ENCODE data around the gene CDK11A. TPM values are rescaled to one million over a fixed set of nuclear protein-coding genes. Genes with fewer than 3 reads are reported as not detected.
"Not testable (repeated sequence)": the region's sequence is repeated elsewhere in the genome, so short reads cannot be mapped to it uniquely, and the experiment has no call there.

Gene CDK11A
- total and polyA plus RNA-seq, 5 donors from 2014 or later = 10.2 to 212 (median 15.6) TPM

DNA sequence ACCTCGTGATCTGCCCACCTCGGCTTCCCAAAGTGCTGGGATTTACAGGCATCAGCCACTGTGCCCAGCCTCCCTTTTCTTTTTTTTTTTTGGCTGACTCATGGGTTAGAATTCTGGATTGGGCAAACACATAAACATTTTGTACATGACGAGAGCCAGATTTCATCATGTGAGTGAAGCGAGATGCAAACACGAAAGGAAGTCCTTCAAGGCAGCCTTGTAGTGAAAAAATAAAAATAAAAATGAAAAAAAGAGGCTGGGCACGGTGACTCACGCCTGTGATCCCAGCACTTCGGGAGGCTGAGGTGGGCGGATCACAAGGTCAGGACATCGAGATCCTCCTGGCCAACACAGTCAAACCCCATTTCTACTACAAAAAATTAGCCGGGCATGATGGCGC, 16.9 kb upstream of the CDK11A start:
- not testable (repeated sequence) for H3K27ac Mint-ChIP-seq; H3K36me3 Mint-ChIP-seq; ATAC-seq (ENCODE audit: low read depth in 2 of 2); H3K36me3 ChIP-seq (ENCODE audit: control insufficient read depth, insufficient read depth, low read length); H3K9me3 Mint-ChIP-seq; H3K9me3 ChIP-seq (ENCODE audit: control insufficient read depth in 2 of 2, low read length in 2 of 2); H3K27ac ChIP-seq (ENCODE audit: insufficient read depth, low read length, poor library complexity, severe bottlenecking); H3K27me3 ChIP-seq (ENCODE audit: control insufficient read depth, insufficient read depth, low read length); H3K4me1 ChIP-seq (ENCODE audit: control insufficient read depth, insufficient read depth, low read length, poor library complexity, severe bottlenecking); H3K4me3 ChIP-seq (ENCODE audit: low read depth, low read length); DNase-seq; H3K4me1 Mint-ChIP-seq; H3K27me3 Mint-ChIP-seq
- peak overlapping the region in 1 of 4 donors; percentile 25 for H3K4me3 Mint-ChIP-seq

DNA sequence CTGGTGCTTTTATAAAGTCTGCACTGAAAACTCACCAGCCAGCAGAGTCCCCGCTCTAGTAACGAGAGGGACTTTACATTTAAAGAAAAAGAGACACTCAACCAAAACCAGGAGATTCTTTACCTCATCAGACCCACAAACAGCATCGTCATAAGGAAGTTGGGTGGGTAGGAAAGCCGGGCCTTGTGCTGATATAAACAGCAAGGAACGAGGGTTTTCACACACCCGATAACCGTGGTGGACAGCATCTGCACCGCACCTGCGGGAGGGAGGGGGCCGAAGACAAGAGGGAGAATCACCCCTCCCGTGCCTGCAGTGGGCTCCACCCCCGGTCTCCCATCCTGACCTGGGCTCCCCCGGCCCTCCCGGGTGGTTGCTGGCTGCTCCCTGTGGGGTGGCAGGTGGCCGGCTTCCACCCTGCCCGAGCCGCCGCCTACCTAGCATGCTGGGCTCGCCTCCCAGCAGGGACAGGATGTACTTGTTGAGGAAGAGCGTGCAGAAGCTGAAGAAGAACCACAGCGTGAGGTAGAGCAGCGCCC, 14.7 kb upstream of the CDK11A start:
- H3K4me3 Mint-ChIP-seq; H3K4me3 ChIP-seq (ENCODE audit: low read depth, low read length); H3K4me1 ChIP-seq (ENCODE audit: control insufficient read depth, insufficient read depth, low read length, poor library complexity, severe bottlenecking); H3K27ac ChIP-seq (ENCODE audit: insufficient read depth, low read length, poor library complexity, severe bottlenecking); H3K27me3 ChIP-seq (ENCODE audit: control insufficient read depth, insufficient read depth, low read length); H3K9me3 ChIP-seq (ENCODE audit: control insufficient read depth in 2 of 2, low read length in 2 of 2); H3K36me3 ChIP-seq (ENCODE audit: control insufficient read depth, insufficient read depth, low read length); H3K9me3 Mint-ChIP-seq; H3K36me3 Mint-ChIP-seq; DNase-seq; H3K27me3 Mint-ChIP-seq; H3K27ac Mint-ChIP-seq; H3K4me1 Mint-ChIP-seq: not testable (repeated sequence)
- ATAC-seq (ENCODE audit: low read depth in 2 of 2) = peak in 1 of 2 donors; percentile 25

DNA sequence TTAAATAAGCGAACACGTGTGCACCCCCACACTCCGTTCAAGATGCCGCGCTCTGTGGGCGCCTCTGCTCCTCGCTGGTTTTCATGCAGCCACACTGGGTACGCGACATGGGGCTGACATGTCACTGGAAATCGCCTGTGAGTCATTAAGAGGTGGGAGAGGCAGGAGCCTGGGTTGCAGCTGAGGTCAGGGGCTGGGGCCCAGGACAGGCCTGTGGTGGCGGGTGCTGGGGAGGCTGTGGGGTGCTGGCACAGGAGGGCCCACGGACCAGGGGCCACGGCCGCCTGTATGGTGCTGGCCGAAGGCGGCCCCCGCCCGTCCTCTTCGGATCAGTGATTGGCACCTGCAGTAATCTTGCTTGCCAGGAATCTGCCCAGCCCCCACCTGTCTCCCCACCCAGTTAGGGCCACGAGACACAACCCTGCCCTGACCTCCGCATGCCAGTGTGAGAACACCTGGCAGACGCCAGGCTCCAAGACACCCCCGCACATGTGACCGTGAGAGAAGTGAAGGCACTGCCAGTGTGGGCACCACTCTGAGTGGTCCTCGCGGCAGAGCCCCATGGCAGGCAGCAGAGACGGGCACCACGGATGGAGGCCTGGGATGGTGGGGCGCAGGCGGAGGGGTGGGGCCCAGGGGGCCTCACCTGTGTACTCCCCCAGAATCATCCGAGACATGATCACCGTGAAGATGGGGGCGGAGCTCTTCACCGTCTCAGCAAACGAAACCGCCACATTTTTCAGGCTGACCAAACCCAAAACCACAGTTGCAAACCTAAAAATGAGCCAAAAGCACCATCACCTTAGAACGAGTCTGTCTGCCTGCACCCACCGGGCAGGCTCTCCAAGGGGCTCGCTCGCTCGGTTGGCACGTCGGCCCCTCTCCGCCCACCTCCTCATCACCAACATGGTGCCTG, 13.8 kb upstream of the CDK11A start:
- H3K27ac Mint-ChIP-seq = not testable (repeated sequence)
- peak in 1 of 2 donors; percentile 12 for ATAC-seq (ENCODE audit: low read depth in 2 of 2)

DNA sequence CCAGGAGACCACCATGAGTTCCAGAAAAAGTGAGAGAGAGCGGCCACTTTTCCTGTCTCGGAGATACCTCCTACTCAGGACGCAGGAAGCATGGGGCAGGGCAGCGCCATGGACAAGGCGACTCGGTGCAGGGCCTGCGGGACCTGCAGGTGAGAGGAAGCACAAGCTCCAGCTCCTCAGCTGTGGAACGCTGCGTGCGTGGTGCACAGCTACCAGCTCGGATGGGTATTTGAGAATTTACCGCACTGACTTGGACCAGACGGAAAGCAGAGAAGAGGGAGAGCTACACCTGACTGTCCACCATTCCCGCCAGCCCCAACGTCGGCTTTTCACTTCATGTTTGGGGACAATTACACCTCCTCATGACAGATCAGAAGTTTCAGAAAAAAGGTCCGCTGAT, 8.2 kb upstream of the CDK11A start:
- Histone ChIP-seq H3K27ac (ENCODE audit: insufficient read depth, low read length, poor library complexity, severe bottlenecking) (no peak overlapping the region), H3K4me1 (ENCODE audit: control insufficient read depth, insufficient read depth, low read length, poor library complexity, severe bottlenecking) (peaks cover 13% of the 10 kb centered on the region), H3K27me3 (ENCODE audit: control insufficient read depth, insufficient read depth, low read length) (no peaks in the 10 kb centered on the region), H3K4me3 (ENCODE audit: low read depth, low read length) (no peak overlapping the region), H3K9me3 (ENCODE audit: control insufficient read depth in 2 of 2, low read length in 2 of 2) (no peaks in the 10 kb centered on the region), H3K36me3 (ENCODE audit: control insufficient read depth, insufficient read depth, low read length) (peaks cover 25% of the 10 kb centered on the region)
- peak overlapping the region in 1 of 4 donors; percentile 68 for H3K4me3 Mint-ChIP-seq
- no peak overlapping the region for H3K27ac Mint-ChIP-seq
- ATAC-seq (ENCODE audit: low read depth in 2 of 2) = no peak
- H3K4me1 Mint-ChIP-seq = peaks cover 6 to 13% (median 11%) of the 10 kb centered on the region in 4 donors
- no peak for DNase-seq
- no peaks in the 10 kb centered on the region for H3K27me3 Mint-ChIP-seq
- H3K9me3 Mint-ChIP-seq = no peaks in the 10 kb centered on the region
- H3K36me3 Mint-ChIP-seq = peaks cover 12% of the 10 kb centered on the region

More for the DNA sequence above, 13.8 kb upstream of the CDK11A start:
- not testable (repeated sequence) for H3K4me3 Mint-ChIP-seq; H3K36me3 Mint-ChIP-seq; DNase-seq; H3K27ac ChIP-seq (ENCODE audit: insufficient read depth, low read length, poor library complexity, severe bottlenecking); H3K9me3 Mint-ChIP-seq; H3K9me3 ChIP-seq (ENCODE audit: control insufficient read depth in 2 of 2, low read length in 2 of 2); H3K27me3 ChIP-seq (ENCODE audit: control insufficient read depth, insufficient read depth, low read length); H3K27me3 Mint-ChIP-seq; H3K36me3 ChIP-seq (ENCODE audit: control insufficient read depth, insufficient read depth, low read length); H3K4me1 Mint-ChIP-seq; H3K4me1 ChIP-seq (ENCODE audit: control insufficient read depth, insufficient read depth, low read length, poor library complexity, severe bottlenecking); H3K4me3 ChIP-seq (ENCODE audit: low read depth, low read length)

DNA sequence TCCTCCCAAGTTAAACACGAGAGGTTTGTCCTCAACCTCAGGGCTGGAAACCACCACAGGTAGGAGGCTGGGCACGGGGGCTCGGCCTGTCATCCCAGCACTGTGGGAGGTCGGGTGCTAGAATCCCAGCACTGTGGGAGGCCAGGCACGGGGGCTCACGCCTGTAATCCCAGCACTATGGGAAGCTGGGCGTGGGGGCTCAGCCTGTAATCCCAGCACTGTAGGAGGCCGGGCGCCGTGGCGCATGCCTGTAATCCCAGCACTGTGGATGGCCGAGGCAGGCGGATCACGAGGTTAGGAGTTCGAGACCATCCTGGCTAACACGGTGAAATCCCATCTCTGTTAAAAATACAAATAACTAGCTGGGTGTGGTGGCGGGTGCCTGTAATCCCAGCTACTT, 6.7 kb upstream of the CDK11A start:
- no peaks in the 10 kb centered on the region for H3K27me3 Mint-ChIP-seq
- no peak overlapping the region for H3K4me3 Mint-ChIP-seq
- DNase-seq = no peak
- peaks cover 12% of the 10 kb centered on the region for H3K36me3 Mint-ChIP-seq
- ATAC-seq (ENCODE audit: low read depth in 2 of 2) = no peak
- no peaks in the 10 kb centered on the region for H3K9me3 Mint-ChIP-seq
- Histone ChIP-seq H3K4me3 (ENCODE audit: low read depth, low read length) (no peak overlapping the region), H3K27ac (ENCODE audit: insufficient read depth, low read length, poor library complexity, severe bottlenecking) (no peak overlapping the region), H3K36me3 (ENCODE audit: control insufficient read depth, insufficient read depth, low read length) (peaks cover 25% of the 10 kb centered on the region), H3K4me1 (ENCODE audit: control insufficient read depth, insufficient read depth, low read length, poor library complexity, severe bottlenecking) (peaks cover 13% of the 10 kb centered on the region), H3K9me3 (ENCODE audit: control insufficient read depth in 2 of 2, low read length in 2 of 2) (no peaks in the 10 kb centered on the region), H3K27me3 (ENCODE audit: control insufficient read depth, insufficient read depth, low read length) (no peaks in the 10 kb centered on the region)
- H3K27ac Mint-ChIP-seq = peak overlapping the region in 1 of 3 donors; percentile 42
- peaks cover 6 to 19% (median 11%) of the 10 kb centered on the region in 4 donors for H3K4me1 Mint-ChIP-seq

DNA sequence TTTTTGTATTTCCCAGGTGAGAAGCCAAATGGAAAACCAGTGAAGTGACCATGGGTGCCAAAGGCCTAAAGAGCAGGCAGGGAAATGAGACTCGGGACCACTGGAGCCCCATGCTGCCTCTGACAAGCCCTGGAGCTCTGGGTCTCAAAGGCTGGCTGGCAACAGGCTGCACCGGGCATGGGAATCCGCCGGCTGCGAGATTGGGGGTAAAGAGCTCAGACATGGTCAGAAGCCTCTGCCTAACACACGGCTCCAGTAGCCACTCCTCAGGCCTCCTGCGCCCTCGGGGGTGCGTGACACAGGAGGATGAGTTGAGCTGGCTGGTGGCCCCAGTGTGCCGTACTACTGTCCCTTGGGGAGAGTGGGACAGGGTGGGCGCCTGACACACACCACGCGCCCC, 6.1 kb upstream of the CDK11A start:
- peaks cover 23% of the 10 kb centered on the region for H3K36me3 ChIP-seq (ENCODE audit: control insufficient read depth, insufficient read depth, low read length)
- H3K4me3 Mint-ChIP-seq; H3K27me3 Mint-ChIP-seq; H3K4me3 ChIP-seq (ENCODE audit: low read depth, low read length); H3K9me3 ChIP-seq (ENCODE audit: control insufficient read depth in 2 of 2, low read length in 2 of 2); H3K27ac ChIP-seq (ENCODE audit: insufficient read depth, low read length, poor library complexity, severe bottlenecking); H3K9me3 Mint-ChIP-seq; H3K27ac Mint-ChIP-seq; ATAC-seq (ENCODE audit: low read depth in 2 of 2); DNase-seq; H3K27me3 ChIP-seq (ENCODE audit: control insufficient read depth, insufficient read depth, low read length): not testable (repeated sequence)
- peaks cover 6 to 19% (median 11%) of the 10 kb centered on the region in 4 donors for H3K4me1 Mint-ChIP-seq
- H3K36me3 Mint-ChIP-seq = peaks cover 12% of the 10 kb centered on the region
- H3K4me1 ChIP-seq (ENCODE audit: control insufficient read depth, insufficient read depth, low read length, poor library complexity, severe bottlenecking) = peaks cover 13% of the 10 kb centered on the region

DNA sequence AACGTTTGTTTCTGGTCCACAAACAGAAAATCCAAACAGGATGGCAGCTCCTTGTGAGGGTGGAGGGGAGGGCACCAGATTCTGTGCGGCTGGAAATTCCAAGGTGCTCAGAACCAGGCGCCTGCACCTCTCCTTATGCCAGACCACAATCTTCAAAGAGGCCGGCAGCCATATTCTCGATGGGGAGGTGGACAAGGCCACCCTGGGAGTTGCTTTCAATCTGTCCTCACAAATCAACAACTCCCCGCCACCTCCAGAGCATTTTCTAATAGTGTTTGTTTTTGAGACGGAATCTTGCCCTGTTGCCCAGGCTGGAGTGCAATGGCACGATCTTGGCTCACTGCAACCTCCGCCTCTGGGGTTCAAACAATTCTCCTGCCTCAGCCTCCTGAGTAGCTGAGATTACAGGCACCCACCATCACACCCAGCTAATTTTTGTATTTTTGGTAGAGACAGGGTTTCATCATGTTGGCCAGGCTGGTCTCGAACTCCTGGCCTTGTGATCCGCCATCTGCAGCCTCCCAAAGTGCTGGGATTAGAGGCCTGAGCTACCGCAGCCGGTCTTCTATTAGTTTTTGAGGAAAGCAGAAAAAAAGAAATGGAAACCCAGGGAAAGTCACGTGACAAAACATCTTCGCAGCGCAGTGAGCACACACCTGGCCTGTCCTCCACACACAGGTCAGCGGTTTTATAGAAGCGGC, 5.1 kb upstream of the CDK11A start:
- not testable (repeated sequence) for H3K9me3 ChIP-seq (ENCODE audit: control insufficient read depth in 2 of 2, low read length in 2 of 2); H3K9me3 Mint-ChIP-seq; DNase-seq; H3K27me3 ChIP-seq (ENCODE audit: control insufficient read depth, insufficient read depth, low read length); H3K4me3 ChIP-seq (ENCODE audit: low read depth, low read length); H3K27me3 Mint-ChIP-seq; ATAC-seq (ENCODE audit: low read depth in 2 of 2)
- H3K27ac Mint-ChIP-seq = peak overlapping the region; percentile 85 to 95 (median 94)
- H3K4me1 Mint-ChIP-seq = peaks cover 9 to 23% (median 13%) of the 10 kb centered on the region in 4 donors
- Histone ChIP-seq H3K27ac (ENCODE audit: insufficient read depth, low read length, poor library complexity, severe bottlenecking) (peak overlapping the region; percentile 62), H3K36me3 (ENCODE audit: control insufficient read depth, insufficient read depth, low read length) (peaks cover 23% of the 10 kb centered on the region), H3K4me1 (ENCODE audit: control insufficient read depth, insufficient read depth, low read length, poor library complexity, severe bottlenecking) (peaks cover 13% of the 10 kb centered on the region)
- H3K4me3 Mint-ChIP-seq = peak overlapping the region in 2 of 4 donors; percentile 15 to 31
- H3K36me3 Mint-ChIP-seq = peaks cover 12% of the 10 kb centered on the region

Data from CD4-positive, CD25-positive, alpha-beta regulatory T cell (primary cell).